Right lobe of liver (tissue), 4 donors: ENCODE results near the gene ADGRV1.

ENCODE experiments used
- CTCF ChIP-seq, 4 donors: fragments of 200-600 bp in 3 of 4; fragments of 450-650 bp in 1 of 4; IDR thresholded peaks; one replicate each; pipeline versions ENCODE4 v1.5.1 to v1.8.0; 2016 to 2022; ENCODE audit warnings: antibody characterized with exemption in 4 of 4, mild to moderate bottlenecking in 2 of 4
- POLR2A ChIP-seq: fragments of 450-650 bp; IDR thresholded peaks from one replicate; pipeline ENCODE4 v1.6.1; 2017; ENCODE audit warnings: antibody characterized with exemption, mild to moderate bottlenecking
- donor health status: DM: no; HTN: no; CAD: no.
- donor health status: DM: no; HTN: no; CAD: no.
- donor health status: DM: no; HTN: yes; CAD: no.

GRCh38 chr5:90983711-90984124 lies 425.1 kb downstream of the ADGRV1 start:
- TF ChIP-seq POLR2A (no peak), CTCF (IDR thresholded peaks at IDR 0.05) (no peak)
